ENCODE measurements around the gene SFMBT1.

SFMBT1 gene

GRCh38 chr3:53081318-53081717 is 35.4 kb upstream of the SFMBT1 start:
- Histone ChIP-seq H3K36me3 (ENCODE audit: control insufficient read depth, insufficient read depth, low read length) (no peaks in the 10 kb centered on the region), H3K79me2 (no peaks in the 10 kb centered on the region), H3K4me2 (ENCODE audit: low read length) (no peak overlapping the region), H3K9me3 (ENCODE audit: control insufficient read depth, low read length) (no peaks in the 10 kb centered on the region), H3K4me1 (no peaks in the 10 kb centered on the region), H3K27ac (no peak overlapping the region), H3K27me3 (ENCODE audit: control insufficient read depth, insufficient read depth, low read length) (no peaks in the 10 kb centered on the region), H2AFZ (no peak overlapping the region), H3K9ac (no peak overlapping the region), H3K4me3 (ENCODE audit: low read depth, low read length) (no peak overlapping the region)
- TF ChIP-seq, protein P1, sequence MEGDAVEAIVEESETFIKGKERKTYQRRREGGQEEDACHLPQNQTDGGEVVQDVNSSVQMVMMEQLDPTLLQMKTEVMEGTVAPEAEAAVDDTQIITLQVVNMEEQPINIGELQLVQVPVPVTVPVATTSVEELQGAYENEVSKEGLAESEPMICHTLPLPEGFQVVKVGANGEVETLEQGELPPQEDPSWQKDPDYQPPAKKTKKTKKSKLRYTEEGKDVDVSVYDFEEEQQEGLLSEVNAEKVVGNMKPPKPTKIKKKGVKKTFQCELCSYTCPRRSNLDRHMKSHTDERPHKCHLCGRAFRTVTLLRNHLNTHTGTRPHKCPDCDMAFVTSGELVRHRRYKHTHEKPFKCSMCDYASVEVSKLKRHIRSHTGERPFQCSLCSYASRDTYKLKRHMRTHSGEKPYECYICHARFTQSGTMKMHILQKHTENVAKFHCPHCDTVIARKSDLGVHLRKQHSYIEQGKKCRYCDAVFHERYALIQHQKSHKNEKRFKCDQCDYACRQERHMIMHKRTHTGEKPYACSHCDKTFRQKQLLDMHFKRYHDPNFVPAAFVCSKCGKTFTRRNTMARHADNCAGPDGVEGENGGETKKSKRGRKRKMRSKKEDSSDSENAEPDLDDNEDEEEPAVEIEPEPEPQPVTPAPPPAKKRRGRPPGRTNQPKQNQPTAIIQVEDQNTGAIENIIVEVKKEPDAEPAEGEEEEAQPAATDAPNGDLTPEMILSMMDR (IDR thresholded peaks at IDR 0.05), result no peak

DNA sequence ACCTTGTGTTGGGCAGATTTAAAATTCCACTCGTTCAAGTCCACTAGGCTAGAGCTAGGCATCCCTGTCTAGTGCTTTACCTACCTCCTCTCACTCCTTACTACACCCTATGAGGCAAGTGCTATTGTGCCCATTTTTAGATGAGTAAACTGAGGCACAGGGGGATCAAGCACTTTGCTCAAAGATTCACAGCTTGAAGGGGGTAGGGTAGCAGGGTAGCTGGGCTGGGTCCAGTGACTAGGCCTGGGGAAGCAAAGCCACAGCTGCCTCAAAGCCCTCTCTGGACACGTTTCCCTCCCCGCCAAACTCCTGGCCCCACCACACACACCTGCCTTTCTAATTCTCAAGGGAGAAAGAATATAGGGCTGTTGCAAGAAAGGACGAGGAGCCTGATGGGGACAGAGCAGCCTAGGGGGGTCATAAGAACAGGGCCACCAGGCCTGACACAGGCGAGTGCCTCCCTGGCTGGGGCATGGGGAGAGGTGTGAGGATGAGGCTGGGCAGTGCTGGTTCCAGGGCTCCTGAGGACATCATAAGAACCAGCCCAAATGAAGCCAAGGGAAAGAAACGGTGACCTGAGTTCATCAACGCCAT is 34.8 kb upstream of the SFMBT1 start:
- Histone ChIP-seq H3K4me3 (ENCODE audit: low read depth, low read length) (no peak overlapping the region), H3K27ac (no peak overlapping the region), H3K4me2 (ENCODE audit: low read length) (no peak overlapping the region), H3K36me3 (ENCODE audit: control insufficient read depth, insufficient read depth, low read length) (no peaks in the 10 kb centered on the region), H3K9me3 (ENCODE audit: control insufficient read depth, low read length) (no peaks in the 10 kb centered on the region), H3K4me1 (no peaks in the 10 kb centered on the region), H3K27me3 (ENCODE audit: control insufficient read depth, insufficient read depth, low read length) (no peaks in the 10 kb centered on the region), H3K79me2 (no peaks in the 10 kb centered on the region), H2AFZ (no peak overlapping the region), H3K9ac (no peak overlapping the region)
- TF ChIP-seq, protein P1 (IDR thresholded peaks at IDR 0.05), result no peak

DNA sequence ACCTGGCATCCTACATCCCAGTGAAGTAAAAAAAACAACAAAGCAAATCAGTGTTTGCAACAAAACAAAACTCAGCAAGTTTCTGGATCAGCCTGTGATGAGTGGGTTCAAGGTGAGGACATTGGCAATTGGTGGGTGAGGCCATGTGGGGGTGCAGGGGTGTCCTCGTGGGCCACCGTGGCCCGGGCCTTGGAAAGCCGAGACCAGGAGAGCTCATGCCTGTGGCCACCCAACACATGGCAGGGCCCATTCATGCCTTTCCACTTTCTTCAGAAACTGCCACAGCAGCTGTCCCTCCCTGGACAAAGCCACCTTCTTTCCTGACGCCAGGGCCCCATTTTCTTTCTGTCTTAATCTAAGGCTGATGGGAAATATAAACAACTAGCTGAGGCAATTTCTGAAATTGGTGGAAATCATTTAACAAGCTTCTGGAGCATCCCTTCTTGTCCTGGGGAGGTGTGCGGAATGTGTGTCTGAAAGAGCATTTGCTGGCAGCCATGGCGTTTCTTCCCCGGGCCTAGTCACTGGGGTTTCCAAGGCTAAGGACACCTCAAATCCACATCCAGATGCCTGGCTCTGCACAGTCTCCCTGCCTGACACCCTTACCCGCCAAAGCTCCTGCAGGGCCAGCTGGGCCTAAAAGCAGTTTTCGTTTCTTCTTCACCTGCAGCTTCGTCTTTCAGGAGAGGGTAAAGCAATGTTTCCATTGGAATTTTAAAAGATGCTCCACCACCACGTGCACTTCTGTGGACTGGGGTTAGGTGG is 34.1 kb upstream of the SFMBT1 start:
- no peak overlapping the region for H2AFZ ChIP-seq
- H3K27ac ChIP-seq, result no peak overlapping the region
- no peaks in the 10 kb centered on the region for H3K36me3 ChIP-seq (ENCODE audit: control insufficient read depth, insufficient read depth, low read length)
- no peaks in the 10 kb centered on the region for H3K27me3 ChIP-seq (ENCODE audit: control insufficient read depth, insufficient read depth, low read length)
- H3K4me1 ChIP-seq, result no peaks in the 10 kb centered on the region
- no peaks in the 10 kb centered on the region for H3K79me2 ChIP-seq
- H3K4me3 ChIP-seq (ENCODE audit: low read depth, low read length), result no peak overlapping the region
- no peak overlapping the region for H3K9ac ChIP-seq
- TF ChIP-seq, protein P1 (IDR thresholded peaks at IDR 0.05), result no peak
- H3K9me3 ChIP-seq (ENCODE audit: control insufficient read depth, low read length), result no peaks in the 10 kb centered on the region
- no peak overlapping the region for H3K4me2 ChIP-seq (ENCODE audit: low read length)

GRCh38 chr3:53079147-53079546 is 33.3 kb upstream of the SFMBT1 start:
- H2AFZ ChIP-seq, result no peak overlapping the region
- no peaks in the 10 kb centered on the region for H3K79me2 ChIP-seq
- H3K36me3 ChIP-seq (ENCODE audit: control insufficient read depth, insufficient read depth, low read length), result no peaks in the 10 kb centered on the region
- H3K4me1 ChIP-seq, result no peaks in the 10 kb centered on the region
- no peak overlapping the region for H3K9ac ChIP-seq
- no peaks in the 10 kb centered on the region for H3K27me3 ChIP-seq (ENCODE audit: control insufficient read depth, insufficient read depth, low read length)
- H3K9me3 ChIP-seq (ENCODE audit: control insufficient read depth, low read length), result no peaks in the 10 kb centered on the region
- no peak overlapping the region for H3K4me2 ChIP-seq (ENCODE audit: low read length)
- no peak overlapping the region for H3K4me3 ChIP-seq (ENCODE audit: low read depth, low read length)
- TF ChIP-seq, protein P1 (IDR thresholded peaks at IDR 0.05), result no peak
- no peak overlapping the region for H3K27ac ChIP-seq

DNA sequence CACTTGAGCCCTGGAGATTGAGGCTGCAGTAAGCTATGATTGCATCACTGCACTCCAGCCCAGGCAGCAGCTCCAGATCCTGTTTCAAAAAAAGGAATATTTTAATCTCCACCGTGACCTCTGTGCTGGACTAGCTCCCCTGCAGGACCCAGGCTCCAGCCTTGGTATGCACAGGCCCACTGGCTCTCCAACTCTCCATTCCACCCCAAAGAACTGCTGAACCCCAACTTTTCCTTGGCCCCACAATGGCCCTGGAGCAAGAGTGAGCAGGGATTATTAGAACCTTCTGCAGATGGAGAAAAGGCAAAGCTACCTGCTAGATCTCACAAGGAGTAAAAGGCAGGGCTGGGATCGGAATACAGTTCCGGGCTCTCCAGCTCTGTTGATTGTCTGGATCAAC is 32.8 kb upstream of the SFMBT1 start:
- H3K9me3 ChIP-seq (ENCODE audit: control insufficient read depth, low read length), result no peaks in the 10 kb centered on the region
- no peaks in the 10 kb centered on the region for H3K79me2 ChIP-seq
- H3K4me3 ChIP-seq (ENCODE audit: low read depth, low read length), result no peak overlapping the region
- no peaks in the 10 kb centered on the region for H3K4me1 ChIP-seq
- no peaks in the 10 kb centered on the region for H3K27me3 ChIP-seq (ENCODE audit: control insufficient read depth, insufficient read depth, low read length)
- TF ChIP-seq, protein P1 (IDR thresholded peaks at IDR 0.05), result no peak
- no peaks in the 10 kb centered on the region for H3K36me3 ChIP-seq (ENCODE audit: control insufficient read depth, insufficient read depth, low read length)
- no peak overlapping the region for H2AFZ ChIP-seq
- H3K4me2 ChIP-seq (ENCODE audit: low read length), result no peak overlapping the region
- H3K9ac ChIP-seq, result no peak overlapping the region
- no peak overlapping the region for H3K27ac ChIP-seq

All from parathyroid adenoma (tissue), 2 donors.